ENCODE results near the gene ETV3.

ETV3 gene

DNA sequence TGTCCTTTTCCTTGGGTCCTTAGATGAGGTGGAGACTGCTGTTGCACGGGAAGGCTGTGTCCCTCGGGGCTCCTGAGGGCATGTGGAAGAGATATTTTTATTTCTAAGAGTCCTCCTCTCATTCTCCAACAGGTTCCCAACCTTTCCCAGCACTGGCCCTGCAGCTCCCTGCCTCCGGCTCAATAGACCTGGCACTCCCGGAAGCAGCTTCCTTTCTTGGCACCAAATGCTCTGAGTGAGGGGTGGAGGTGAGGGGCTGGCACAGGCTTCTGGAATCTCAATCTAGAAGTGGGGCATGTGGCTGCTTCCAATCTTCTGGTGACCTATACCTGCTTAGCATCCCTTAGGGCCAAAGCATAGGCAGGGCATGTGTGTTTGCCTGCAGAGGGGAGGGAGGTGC, 43.1 kb downstream of the ETV3 start:
- no peak for DNase-seq

DNA sequence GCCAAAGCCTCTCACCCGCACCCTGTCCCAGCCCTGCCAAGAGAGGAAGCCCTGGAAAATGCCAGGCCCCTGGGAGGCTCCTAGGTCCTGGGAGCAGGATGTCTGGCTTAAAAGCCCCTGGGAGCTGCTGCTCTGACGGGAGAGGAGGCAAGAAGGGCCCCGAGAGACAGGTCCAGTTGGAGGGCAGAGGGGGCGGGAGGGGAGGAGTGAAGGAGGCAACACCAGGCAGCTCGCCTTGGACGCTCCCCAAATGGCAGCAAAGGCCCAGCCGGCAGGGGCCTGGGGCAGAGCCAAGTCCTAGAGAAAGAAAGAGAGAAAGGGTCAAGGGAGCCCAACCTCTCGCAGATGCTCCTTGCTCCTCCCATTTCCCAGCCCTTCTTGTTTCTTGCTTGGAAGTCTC, 45.4 kb downstream of the ETV3 start:
- DNase-seq = peak in 15 of 56 donors; percentile 6 to 58 (median 17)

DNA sequence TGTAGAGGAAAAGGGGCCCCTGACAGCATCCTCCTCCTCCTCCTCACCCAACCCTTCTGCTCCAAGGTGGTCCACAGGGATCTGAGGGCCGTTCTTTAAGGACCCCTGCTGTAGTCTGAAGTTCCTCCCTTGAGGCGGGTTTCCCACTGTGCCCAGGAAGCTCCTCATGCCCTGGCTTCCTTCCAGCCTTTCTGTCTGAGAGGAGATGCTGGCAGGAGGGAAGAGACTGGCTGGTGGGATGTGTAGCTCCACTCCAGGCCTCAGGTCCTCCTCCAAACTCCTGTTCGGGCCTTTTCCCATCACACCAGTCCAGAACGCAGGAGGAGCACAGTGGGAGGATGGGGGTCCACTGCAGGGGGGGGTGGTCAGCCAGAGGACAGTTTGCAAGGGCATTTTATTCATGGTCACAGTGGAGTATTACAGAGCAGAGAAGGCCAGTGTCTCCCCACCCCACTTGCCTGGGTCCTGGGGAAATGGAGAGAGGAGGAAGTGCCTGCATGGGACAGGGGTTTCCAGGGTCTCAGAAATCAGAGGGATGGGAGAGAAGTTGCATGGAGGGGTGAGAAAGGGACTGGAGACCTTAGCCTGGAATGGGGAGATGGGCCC, 46.4 kb downstream of the ETV3 start:
- no peak for DNase-seq

DNA sequence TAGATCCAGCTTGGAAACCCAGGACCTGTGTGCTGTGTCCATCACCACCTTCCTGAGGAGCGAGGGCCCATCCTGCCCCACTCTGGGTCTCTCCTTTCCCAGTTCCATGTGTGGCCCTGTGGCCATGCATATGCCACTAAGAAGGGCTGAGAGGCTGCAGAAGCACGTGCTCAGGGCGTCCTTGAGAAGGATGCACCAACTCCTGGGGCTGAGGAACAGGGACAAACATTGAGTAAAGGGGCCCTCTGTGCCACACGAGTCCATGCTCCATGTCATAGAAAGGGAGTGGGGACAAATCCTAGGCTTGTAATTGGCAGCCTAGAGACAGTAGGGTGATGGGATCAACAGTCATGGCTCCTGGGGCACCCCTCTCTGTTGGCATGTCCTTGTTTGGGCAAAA, 47.0 kb downstream of the ETV3 start:
- DNase-seq = no peak

DNA sequence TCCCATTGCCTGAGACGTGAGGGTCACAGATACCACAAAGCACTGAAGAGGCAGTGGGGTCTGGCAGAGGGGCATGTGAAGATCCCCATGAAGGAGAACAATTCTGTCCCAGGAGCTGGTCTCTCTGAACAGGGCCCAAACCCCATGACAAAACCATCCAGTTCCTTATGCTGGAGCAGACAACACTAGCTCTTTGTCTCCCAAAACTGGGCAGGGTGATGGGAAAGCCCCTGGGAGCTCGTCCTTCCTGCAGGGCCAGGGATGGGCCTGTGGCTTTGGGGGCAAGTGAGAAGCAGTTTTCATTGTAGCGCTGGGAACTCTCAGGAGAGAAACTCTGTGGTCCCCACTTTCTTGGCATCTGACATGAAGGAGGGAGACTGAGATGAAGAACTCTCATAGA, 47.4 kb downstream of the ETV3 start:
- no peak for DNase-seq

DNA sequence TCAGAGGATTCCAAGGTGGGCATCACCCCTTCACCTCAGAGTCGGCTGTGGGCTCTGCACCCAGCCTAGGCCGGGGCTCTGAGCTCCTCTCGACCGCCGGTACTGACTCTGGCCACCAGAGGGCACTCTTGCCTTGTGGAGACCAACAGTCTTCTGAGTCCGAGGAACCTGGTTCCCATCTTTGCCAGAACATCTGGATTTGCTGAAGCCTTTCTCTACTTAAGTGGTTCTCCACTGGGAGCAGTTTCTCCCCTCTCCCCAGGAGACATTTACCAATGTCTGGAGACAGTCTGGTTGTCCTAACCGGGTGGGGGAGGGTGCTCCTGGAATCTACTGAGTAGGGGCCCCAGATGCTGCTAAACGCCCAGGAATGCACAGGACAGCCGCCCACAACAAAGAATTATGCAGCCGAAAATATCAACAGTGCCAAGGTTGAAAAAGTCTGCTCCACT, 48.0 kb downstream of the ETV3 start:
- peak in 50 of 56 donors; percentile 6 to 91 (median 60) for DNase-seq

DNA sequence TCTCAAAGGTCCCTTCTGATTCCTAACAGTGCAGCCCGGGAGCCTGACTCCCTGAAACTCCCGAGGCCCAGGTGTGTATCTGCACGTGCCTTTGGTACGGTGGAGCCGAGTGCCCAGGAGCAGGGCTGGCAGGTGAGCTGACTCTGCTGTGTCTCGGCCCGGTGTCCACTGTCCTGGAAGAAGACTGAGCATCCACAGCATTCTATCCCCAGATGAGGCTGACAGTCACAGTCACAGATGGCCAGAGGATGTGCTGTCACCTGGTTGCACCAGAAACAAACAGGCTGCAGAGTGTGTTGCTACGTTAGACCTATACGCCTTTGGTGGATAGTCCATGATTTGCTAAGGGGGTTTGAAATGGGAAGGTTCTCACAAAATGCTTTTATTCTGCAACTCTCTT, 48.4 kb downstream of the ETV3 start:
- no peak for DNase-seq

DNA sequence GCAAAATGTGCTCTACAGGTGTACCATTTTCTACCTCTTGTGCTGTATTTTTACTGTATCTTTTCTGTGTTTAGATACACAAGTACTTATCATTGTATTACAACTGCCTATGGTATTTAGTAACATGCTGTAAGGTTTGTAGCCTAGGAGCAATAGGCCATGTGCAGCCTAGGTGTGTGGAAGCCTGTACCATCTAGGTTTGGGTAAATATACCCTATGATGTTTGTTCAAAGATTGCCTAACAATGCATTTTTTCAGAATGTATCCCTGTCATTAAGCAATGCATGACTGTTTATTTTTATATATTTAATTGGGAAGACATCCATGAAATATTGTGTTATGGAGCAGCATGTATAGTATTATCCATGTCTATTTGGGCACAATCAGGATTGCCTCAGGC, 49.6 kb downstream of the ETV3 start:
- DNase-seq = no peak

DNA sequence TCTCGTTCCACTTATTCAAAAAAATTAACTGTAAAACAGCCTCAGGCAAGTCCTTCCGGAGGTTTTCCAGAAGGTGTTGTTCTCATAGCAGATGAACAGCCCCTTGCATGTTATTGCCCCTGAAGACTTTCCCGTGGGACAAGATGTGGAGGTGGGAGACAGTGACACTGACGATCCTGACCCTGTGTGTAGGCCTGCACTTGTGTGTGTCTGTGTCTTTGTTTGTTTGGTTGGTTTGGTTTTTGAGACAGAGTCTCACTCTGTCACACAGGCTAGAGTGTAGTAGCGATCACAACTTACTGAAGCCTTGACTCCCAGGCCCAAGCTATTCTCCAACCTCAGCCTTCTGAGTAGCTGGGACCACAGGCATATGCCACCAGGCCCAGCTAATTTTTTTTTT, 51.2 kb downstream of the ETV3 start:
- DNase-seq = no peak

DNA sequence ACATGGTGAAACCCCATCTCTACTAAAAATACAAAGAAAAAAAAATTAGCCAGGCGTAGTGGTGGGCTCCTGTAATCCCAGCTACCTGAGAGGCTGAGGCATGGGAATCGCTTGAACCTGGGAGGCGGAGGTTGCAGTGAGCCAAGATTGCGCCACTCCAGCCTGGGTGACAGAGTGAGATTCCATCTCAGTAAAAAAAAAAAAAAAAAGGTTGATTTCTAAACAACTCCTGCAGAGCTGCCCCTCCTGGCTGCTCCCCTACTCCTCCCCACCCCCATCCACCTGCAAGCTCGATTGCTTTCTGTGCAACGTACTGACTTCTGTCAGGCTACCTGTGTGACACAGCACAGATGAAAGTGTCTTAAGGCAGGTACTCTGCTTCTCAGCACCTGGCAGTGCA, 51.9 kb downstream of the ETV3 start:
- DNase-seq = no peak

DNA sequence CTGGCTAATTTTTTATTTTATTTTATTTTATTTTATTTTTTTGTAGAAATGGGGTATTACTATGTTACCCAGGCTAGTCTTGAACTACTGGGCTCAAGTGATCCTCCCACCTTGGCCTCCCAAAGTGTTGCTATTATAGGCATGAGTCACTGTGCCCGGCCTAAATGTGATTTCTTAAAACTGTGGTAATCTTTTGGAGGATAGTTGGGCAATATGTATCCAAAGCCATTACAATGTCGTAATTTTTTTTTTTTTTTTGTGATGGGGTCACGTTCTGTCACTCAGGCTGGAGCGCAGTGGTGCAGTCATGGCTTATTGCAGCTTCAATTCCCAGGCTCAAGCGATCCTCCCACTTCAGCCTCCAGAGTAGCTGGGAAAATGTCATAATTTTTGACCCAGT, 52.8 kb downstream of the ETV3 start:
- DNase-seq = no peak

DNA sequence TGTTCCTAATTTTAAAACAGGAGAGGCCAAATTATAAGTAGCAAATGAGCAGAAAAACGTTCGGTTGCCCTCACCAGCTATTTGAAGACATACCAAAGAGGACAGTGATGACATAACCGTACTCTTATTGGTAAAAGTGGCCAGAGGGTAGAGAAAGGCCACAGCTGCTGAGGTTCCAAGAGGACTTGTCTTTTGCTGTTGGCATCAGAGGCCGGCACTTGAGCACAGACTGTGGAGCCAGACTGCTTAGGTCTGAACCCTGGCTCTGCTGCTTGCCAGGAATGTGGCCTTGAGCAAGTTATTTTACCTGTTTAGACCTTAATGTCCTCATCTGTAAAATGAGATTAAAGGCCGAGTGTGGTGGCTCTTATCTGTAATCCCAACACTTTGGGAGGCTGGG, 53.5 kb downstream of the ETV3 start:
- no peak for DNase-seq

DNA sequence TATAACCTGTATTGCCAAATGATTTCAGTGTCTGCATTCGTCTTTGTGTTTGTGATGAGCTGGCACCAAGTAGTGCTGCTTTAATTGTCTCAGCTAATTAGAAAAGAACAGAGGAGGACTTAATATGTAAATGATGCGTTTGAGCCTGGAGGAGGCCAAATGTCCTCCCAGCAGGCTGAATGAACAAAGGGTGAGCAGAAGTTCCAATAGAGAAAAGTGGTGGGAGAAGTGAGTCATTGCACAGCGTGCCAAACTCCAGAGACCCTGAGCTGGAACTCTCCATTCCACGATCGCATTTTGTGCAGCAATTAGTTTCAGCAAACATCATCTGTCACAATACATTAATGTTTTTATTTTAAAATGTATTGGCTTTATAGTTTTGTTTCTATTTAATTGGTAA, 56.5 kb downstream of the ETV3 start:
- peak in 1 of 56 donors; percentile 8 for DNase-seq

DNA sequence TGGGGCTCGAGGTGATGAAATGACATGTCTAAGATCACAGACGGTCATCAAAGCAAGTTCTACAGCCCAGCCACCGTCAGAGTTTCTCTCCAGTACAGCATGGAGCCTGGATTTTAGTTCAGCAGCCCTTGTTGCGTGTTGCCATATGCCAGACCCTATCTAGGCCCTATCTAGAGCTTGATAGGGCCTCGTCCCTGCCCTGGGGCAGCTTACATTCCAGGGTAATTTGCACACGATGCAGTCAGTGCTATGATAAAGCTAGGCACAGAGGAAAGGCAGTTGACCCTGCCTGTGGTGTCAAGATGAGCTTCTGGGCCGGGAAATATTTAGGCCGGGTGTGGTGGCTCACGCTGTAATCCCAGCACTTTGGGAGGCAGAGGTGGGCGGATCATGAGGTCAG, 57.5 kb downstream of the ETV3 start:
- no peak for DNase-seq

DNA sequence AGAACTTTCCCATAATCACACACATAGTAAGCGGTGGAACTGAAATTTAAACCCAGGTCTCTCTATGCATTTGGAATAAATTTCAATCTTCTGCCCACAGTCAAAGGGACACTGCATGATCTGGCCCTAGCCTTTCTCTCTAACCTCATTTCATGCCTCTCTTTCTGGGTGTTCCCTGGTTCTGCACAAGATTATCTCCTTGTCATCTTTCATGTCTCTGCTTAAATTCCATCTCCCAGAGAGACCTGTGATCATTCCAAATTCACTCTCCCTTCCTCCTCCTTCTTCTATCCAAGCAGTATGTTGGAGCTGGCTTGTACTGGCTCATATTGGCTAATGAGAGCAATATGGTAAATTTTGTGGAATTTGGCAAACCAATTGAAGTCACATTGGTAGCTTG, 60.8 kb downstream of the ETV3 start:
- DNase-seq = no peak

DNA sequence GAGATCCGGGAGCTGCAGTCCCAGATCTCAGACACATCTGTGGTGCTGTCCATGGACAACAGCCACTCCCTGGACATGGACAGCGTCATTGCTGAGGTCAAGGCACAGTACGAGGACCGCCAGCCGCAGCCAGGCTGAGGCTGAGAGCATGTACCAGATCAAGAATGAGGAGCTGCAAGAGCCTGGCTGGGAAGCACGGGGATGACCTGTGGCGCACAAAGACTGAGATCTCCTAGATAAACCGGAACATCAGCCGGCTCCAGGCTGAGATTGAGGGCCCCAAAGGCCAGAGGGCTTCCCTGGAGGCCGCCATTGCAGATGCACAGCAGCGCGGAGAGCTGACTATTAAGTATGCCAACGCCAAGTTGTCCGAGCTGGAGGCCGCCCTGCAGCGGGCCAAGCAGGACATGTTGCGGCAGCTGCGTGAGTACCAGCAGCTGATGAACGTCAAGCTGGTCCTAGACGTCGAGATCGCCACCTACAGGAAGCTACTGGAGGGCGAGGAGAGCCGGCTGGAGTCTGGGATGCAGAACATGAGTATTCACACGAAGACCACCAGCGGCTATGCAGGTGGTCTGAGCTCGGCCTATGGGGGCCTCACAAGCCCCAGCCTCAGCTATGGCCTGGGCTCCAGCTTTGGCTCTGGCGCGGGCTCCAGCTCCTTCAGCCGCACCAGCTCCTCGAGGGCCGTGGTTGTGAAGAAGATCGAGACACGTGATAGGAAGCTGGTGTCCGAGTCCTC, 64.1 kb downstream of the ETV3 start:
- peak in 43 of 56 donors; percentile 7 to 69 (median 36) for DNase-seq
